CD4-positive, alpha-beta memory T cell (primary cell): Measurements from ENCODE around the gene CCL17. TPM values are rescaled to one million over a fixed set of nuclear protein-coding genes. Genes with fewer than 3 reads are reported as not detected.

Experiments used
- CTCF ChIA-PET: fragments of 350-600 bp; sonication (Branson Sonifier 250); formaldehyde crosslinking; loops from one replicate; lab custom pipeline; 2021; ENCODE audit warnings: inconsistent platforms; ENCODE audit not compliant: partially characterized antibody; lab: Charles Lee
- POLR2A ChIA-PET: fragments of 350-600 bp; sonication (Branson Sonifier 250); formaldehyde crosslinking; loops from one replicate; lab custom pipeline; 2021; ENCODE audit not compliant: partially characterized antibody; lab: Charles Lee
- DNase-seq, 5 donors: peaks; one replicate each; pipeline versions ENCODE4 v3.0.0 to v3.0.0-alpha.2; 2020 to 2022; ENCODE audit warnings: mixed read lengths in 1 of 5
- H3K27ac ChIP-seq: one replicate; pipeline ENCODE4 v1.7.0; 2013; ENCODE audit warnings: low read depth, low read length
- H3K27me3 ChIP-seq: 2 replicates; pipeline ENCODE4 v1.7.0; 2013; ENCODE audit warnings: mild to moderate bottlenecking, low read length, moderate library complexity; ENCODE audit not compliant: insufficient read depth
- H3K36me3 ChIP-seq: 2 replicates; pipeline ENCODE4 v1.7.0; 2013; ENCODE audit warnings: mild to moderate bottlenecking, low read length, moderate library complexity; ENCODE audit not compliant: insufficient read depth
- H3K4me1 ChIP-seq: 2 replicates; pipeline ENCODE4 v1.7.0; 2013; ENCODE audit warnings: mild to moderate bottlenecking, low read length, moderate library complexity; ENCODE audit not compliant: insufficient read depth
- H3K4me3 ChIP-seq, 2 donors: one replicate each; pipeline ENCODE4 v1.7.0; 2013; ENCODE audit warnings: low read length in 2 of 2, mild to moderate bottlenecking in 1 of 2
- H3K9me3 ChIP-seq, 2 donors: one replicate each; pipeline ENCODE4 v1.7.0; 2013; ENCODE audit warnings: low read length in 2 of 2, control low read depth in 1 of 2; ENCODE audit not compliant: control insufficient read depth in 1 of 2
- H3K27ac Mint-ChIP-seq, 7 donors: one replicate each; pipeline ENCODE4 v1.8.0; 2020 to 2021; ENCODE audit warnings: mixed read lengths in 7 of 7, mild to moderate bottlenecking in 6 of 7, inconsistent platforms in 3 of 7, moderate library complexity in 3 of 7
- H3K27me3 Mint-ChIP-seq, 2 donors: one replicate each; pipeline ENCODE4 v1.8.0; 2020 to 2021; ENCODE audit warnings: mixed read lengths in 2 of 2
- H3K36me3 Mint-ChIP-seq, 2 donors: one replicate each; pipeline ENCODE4 v1.8.0; 2020 to 2021; ENCODE audit warnings: mixed read lengths in 2 of 2, inconsistent platforms in 1 of 2, mild to moderate bottlenecking in 1 of 2
- H3K4me1 Mint-ChIP-seq, 4 donors: one replicate each; pipeline ENCODE4 v1.8.0; 2020 to 2021; ENCODE audit warnings: mixed read lengths in 4 of 4, mild to moderate bottlenecking in 1 of 4
- H3K4me3 Mint-ChIP-seq, 8 donors: one replicate each; pipeline ENCODE4 v1.8.0; 2020 to 2021; ENCODE audit warnings: mixed read lengths in 8 of 8, mild to moderate bottlenecking in 7 of 8, moderate library complexity in 6 of 8, inconsistent platforms in 3 of 8
- H3K9me3 Mint-ChIP-seq, 8 donors: one replicate each; pipeline ENCODE4 v1.8.0; 2020 to 2021; ENCODE audit warnings: mixed read lengths in 8 of 8, mild to moderate bottlenecking in 5 of 8, inconsistent platforms in 3 of 8, moderate library complexity in 1 of 8
- intact Hi-C: fragments of 100-400 bp; cut with micrococcal nuclease; formaldehyde crosslinking; loops from one replicate; pipeline ENCODE4 v1.15.1; 2023
- polyA plus RNA-seq, 2 donors: library from polyadenylated mRNA; unstranded; fragments of 300-500 nt; fragmentation: Illumina TruSeq; gene quantifications; one replicate each; pipeline ENCODE4 v1.2.3, GENCODE V29; 2021
- total RNA-seq, 2 experiments: library from RNA; stranded (reverse); gene quantifications; one replicate each; pipeline ENCODE4 v1.2.3, GENCODE V29; 2021

Gene CCL17
- total and polyA plus RNA-seq, 4 experiments from 2014 or later, result not detected

DNA sequence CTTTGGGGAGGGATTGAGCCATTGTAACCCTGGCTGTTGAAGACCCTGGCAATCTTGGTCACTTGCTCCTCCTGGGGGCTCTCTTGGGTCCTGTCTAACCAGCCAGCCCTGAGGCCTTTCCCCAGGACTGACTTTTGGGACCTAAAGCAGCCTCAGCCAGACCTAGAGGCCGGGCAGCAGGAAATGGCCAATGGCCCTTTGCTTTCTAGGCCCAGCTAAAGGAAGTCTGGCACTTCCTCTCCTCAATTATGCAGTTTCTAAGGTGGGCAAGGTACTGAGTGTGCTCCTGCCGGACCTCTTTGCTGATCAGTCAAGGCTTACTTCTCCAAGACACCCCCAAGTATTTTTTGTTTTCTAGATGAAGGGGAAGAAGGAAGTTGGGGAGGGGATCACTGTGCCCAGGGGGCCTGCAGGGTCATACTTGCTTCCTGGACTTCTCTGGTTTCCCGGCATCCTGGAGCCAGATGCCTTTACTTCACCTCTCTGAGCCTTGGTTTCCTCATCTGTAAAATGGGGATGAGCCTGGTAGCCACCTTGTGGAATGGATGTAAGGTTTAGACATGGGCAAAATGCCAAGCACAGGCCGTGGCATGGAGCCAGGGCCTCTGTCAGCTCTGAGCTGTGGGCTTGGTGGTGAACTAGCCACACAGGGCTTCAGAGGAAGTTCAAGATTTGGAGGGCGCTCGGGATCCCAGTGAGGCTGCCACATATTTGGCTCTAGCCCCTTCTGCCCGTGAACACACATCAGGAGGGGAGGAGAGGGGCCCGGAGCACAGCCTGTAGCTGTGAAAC lies 23.7 kb upstream of the CCL17 start:
- H3K27ac Mint-ChIP-seq, result peak overlapping the region in 1 of 7 donors; percentile 19
- H3K9me3 Mint-ChIP-seq, result peaks cover 0 to 2% (median 0%) of the 10 kb centered on the region in 8 donors
- CTCF ChIA-PET, result no interaction called here

DNA sequence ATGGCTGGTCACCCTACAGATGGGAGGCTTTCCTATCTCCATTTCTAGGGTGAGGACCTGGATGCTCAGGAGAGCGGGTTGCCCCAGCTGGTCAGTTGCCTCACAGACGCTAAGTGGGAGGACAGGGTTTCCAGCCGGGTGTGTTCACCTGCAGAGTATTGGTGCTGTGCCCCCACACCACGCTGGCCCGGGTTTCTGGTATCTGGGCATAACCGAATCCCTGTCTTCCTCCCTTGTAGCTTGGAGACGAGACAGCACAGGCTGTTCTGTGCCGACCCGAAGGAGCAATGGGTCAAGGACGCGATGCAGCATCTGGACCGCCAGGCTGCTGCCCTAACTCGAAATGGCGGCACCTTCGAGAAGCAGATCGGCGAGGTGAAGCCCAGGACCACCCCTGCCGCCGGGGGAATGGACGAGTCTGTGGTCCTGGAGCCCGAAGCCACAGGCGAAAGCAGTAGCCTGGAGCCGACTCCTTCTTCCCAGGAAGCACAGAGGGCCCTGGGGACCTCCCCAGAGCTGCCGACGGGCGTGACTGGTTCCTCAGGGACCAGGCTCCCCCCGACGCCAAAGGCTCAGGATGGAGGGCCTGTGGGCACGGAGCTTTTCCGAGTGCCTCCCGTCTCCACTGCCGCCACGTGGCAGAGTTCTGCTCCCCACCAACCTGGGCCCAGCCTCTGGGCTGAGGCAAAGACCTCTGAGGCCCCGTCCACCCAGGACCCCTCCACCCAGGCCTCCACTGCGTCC lies 22.6 kb upstream of the CCL17 start:
- Mint-ChIP-seq H3K27me3 (no peaks in the 10 kb centered on the region), H3K4me1 (peaks cover 0 to 6% (median 2%) of the 10 kb centered on the region in 4 donors), H3K9me3 (peaks cover 0 to 2% (median 0%) of the 10 kb centered on the region in 8 donors), H3K4me3 (no peak overlapping the region), H3K27ac (no peak overlapping the region), H3K36me3 (no peaks in the 10 kb centered on the region)
- POLR2A ChIA-PET, result no interaction called here
- intact Hi-C loops, result no loop called here
- no peak overlapping the region for H3K27ac ChIP-seq
- H3K4me3 ChIP-seq, result no peak overlapping the region
- no peaks in the 10 kb centered on the region for H3K36me3 ChIP-seq
- DNase-seq, result no peak
- CTCF ChIA-PET, result no interaction called here
- no peaks in the 10 kb centered on the region for H3K4me1 ChIP-seq
- no peaks in the 10 kb centered on the region for H3K9me3 ChIP-seq
- no peaks in the 10 kb centered on the region for H3K27me3 ChIP-seq

More for the DNA sequence above, 23.7 kb upstream of the CCL17 start:
- intact Hi-C loops, result no loop called here
- POLR2A ChIA-PET, result no interaction called here
- no peaks in the 10 kb centered on the region for H3K27me3 Mint-ChIP-seq
- Histone ChIP-seq H3K4me3 (no peak overlapping the region), H3K4me1 (no peaks in the 10 kb centered on the region), H3K27me3 (no peaks in the 10 kb centered on the region), H3K36me3 (no peaks in the 10 kb centered on the region), H3K27ac (no peak overlapping the region), H3K9me3 (no peaks in the 10 kb centered on the region)
- DNase-seq, result peak in 3 of 5 donors; percentile 3 to 6 (median 6)
- no peak overlapping the region for H3K4me3 Mint-ChIP-seq
- no peaks in the 10 kb centered on the region for H3K36me3 Mint-ChIP-seq
- H3K4me1 Mint-ChIP-seq, result peaks cover 0 to 6% (median 2%) of the 10 kb centered on the region in 4 donors

DNA sequence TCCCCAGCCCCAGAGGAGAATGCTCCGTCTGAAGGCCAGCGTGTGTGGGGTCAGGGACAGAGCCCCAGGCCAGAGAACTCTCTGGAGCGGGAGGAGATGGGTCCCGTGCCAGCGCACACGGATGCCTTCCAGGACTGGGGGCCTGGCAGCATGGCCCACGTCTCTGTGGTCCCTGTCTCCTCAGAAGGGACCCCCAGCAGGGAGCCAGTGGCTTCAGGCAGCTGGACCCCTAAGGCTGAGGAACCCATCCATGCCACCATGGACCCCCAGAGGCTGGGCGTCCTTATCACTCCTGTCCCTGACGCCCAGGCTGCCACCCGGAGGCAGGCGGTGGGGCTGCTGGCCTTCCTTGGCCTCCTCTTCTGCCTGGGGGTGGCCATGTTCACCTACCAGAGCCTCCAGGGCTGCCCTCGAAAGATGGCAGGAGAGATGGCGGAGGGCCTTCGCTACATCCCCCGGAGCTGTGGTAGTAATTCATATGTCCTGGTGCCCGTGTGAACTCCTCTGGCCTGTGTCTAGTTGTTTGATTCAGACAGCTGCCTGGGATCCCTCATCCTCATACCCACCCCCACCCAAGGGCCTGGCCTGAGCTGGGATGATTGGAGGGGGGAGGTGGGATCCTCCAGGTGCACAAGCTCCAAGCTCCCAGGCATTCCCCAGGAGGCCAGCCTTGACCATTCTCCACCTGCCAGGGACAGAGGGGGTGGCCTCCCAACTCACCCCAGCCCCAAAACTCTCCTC lies 21.9 kb upstream of the CCL17 start:
- Mint-ChIP-seq H3K36me3 (no peaks in the 10 kb centered on the region), H3K4me3 (no peak overlapping the region), H3K27ac (no peak overlapping the region), H3K27me3 (no peaks in the 10 kb centered on the region), H3K4me1 (peaks cover 0 to 6% (median 0%) of the 10 kb centered on the region in 4 donors), H3K9me3 (peaks cover 0 to 2% (median 0%) of the 10 kb centered on the region in 8 donors)
- H3K4me3 ChIP-seq, result no peak overlapping the region
- H3K4me1 ChIP-seq, result no peaks in the 10 kb centered on the region
- no peaks in the 10 kb centered on the region for H3K27me3 ChIP-seq
- ChIA-PET POLR2A (no interaction called here), CTCF (interaction anchor here (0.6 kb wide), 1 partner anchor 9 kb away, joined by 3 read pairs; no protein-coding TSS in a partner anchor)
- H3K9me3 ChIP-seq, result no peaks in the 10 kb centered on the region
- no peak for DNase-seq
- intact Hi-C loops, result no loop called here
- no peak overlapping the region for H3K27ac ChIP-seq
- H3K36me3 ChIP-seq, result no peaks in the 10 kb centered on the region

DNA sequence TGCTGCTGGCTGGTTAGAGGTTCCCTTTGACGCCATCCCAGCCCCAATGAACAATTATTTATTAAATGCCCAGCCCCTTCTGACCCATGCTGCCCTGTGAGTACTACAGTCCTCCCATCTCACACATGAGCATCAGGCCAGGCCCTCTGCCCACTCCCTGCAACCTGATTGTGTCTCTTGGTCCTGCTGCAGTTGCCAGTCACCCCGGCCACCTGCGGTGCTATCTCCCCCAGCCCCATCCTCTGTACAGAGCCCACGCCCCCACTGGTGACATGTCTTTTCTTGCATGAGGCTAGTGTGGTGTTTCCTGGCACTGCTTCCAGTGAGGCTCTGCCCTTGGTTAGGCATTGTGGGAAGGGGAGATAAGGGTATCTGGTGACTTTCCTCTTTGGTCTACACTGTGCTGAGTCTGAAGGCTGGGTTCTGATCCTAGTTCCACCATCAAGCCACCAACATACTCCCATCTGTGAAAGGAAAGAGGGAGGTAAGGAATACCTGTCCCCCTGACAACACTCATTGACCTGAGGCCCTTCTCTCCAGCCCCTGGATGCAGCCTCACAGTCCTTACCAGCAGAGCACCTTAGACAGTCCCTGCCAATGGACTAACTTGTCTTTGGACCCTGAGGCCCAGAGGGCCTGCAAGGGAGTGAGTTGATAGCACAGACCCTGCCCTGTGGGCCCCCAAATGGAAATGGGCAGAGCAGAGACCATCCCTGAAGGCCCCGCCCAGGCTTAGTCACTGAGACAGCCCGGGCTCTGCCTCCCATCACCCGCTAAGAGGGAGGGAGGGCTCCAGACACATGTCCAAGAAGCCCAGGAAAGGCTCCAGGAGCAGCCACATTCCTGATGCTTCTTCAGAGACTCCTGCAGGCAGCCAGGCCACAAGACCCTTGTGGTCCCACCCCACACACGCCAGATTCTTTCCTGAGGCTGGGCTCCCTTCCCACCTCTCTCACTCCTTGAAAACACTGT lies 21.0 kb upstream of the CCL17 start:
- POLR2A ChIA-PET, result no interaction called here
- intact Hi-C loops, result no loop called here

DNA sequence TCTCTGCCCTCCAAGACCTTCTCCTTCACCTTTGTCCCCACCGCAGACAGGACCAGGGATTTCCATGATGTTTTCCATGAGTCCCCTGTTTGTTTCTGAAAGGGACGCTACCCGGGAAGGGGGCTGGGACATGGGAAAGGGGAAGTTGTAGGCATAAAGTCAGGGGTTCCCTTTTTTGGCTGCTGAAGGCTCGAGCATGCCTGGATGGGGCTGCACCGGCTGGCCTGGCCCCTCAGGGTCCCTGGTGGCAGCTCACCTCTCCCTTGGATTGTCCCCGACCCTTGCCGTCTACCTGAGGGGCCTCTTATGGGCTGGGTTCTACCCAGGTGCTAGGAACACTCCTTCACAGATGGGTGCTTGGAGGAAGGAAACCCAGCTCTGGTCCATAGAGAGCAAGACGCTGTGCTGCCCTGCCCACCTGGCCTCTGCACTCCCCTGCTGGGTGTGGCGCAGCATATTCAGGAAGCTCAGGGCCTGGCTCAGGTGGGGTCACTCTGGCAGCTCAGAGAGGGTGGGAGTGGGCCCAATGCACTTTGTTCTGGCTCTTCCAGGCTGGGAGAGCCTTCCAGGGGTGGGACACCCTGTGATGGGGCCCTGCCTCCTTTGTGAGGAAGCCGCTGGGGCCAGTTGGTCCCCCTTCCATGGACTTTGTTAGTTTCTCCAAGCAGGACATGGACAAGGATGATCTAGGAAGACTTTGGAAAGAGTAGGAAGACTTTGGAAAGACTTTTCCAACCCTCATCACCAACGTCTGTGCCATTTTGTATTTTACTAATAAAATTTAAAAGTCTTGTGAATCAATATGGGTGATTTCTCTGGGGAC lies 20.1 kb upstream of the CCL17 start:
- ChIA-PET POLR2A (no interaction called here), CTCF (no interaction called here)
- Histone ChIP-seq H3K27me3 (no peaks in the 10 kb centered on the region), H3K36me3 (no peaks in the 10 kb centered on the region), H3K4me3 (no peak overlapping the region), H3K27ac (no peak overlapping the region), H3K4me1 (no peaks in the 10 kb centered on the region), H3K9me3 (no peaks in the 10 kb centered on the region)
- DNase-seq, result no peak
- Mint-ChIP-seq H3K4me1 (peaks cover 0 to 6% (median 0%) of the 10 kb centered on the region in 4 donors), H3K27me3 (peaks cover 0 to 2% of the 10 kb centered on the region in 2 donors), H3K36me3 (no peaks in the 10 kb centered on the region), H3K27ac (no peak overlapping the region), H3K4me3 (no peak overlapping the region), H3K9me3 (no peaks in the 10 kb centered on the region)
- intact Hi-C loops, result no loop called here

More for the DNA sequence above, 21.0 kb upstream of the CCL17 start:
- no peaks in the 10 kb centered on the region for H3K36me3 ChIP-seq
- no peaks in the 10 kb centered on the region for H3K9me3 Mint-ChIP-seq
- H3K27me3 Mint-ChIP-seq, result no peaks in the 10 kb centered on the region
- no peaks in the 10 kb centered on the region for H3K36me3 Mint-ChIP-seq
- no peaks in the 10 kb centered on the region for H3K9me3 ChIP-seq
- H3K27me3 ChIP-seq, result no peaks in the 10 kb centered on the region
- CTCF ChIA-PET, result interaction anchor here (0.6 kb wide), 1 partner anchor 8 kb away, joined by 3 read pairs; no protein-coding TSS in a partner anchor
- H3K4me3 Mint-ChIP-seq, result no peak overlapping the region
- H3K4me1 ChIP-seq, result no peaks in the 10 kb centered on the region
- no peak overlapping the region for H3K27ac Mint-ChIP-seq
- H3K27ac ChIP-seq, result no peak overlapping the region
- H3K4me3 ChIP-seq, result no peak overlapping the region
- DNase-seq, result no peak
- peaks cover 0 to 6% (median 0%) of the 10 kb centered on the region in 4 donors for H3K4me1 Mint-ChIP-seq

DNA sequence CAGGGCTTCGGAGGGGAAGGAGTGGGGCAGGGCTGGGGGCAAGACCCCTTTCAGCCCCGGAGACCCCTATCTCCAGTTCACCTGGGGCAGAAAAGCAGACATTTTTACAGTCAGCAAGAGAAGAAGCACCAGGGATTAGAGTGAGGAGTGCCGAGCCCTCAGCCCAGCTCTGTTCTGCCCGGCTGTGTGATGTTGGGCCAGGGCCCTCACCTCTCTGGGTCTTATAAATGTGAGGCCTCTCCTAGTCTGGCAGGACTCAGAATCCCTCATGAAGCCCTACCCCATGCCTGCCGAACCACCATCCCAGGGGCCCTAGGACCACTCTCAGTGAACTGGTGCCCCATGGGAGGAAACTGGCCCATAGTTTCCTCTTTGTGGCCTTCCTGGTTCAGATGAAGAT lies 19.5 kb upstream of the CCL17 start:
- Histone ChIP-seq H3K27me3 (no peaks in the 10 kb centered on the region), H3K9me3 (no peaks in the 10 kb centered on the region), H3K4me1 (no peaks in the 10 kb centered on the region), H3K4me3 (no peak overlapping the region), H3K27ac (no peak overlapping the region), H3K36me3 (no peaks in the 10 kb centered on the region)
- DNase-seq, result no peak
- POLR2A ChIA-PET, result no interaction called here
- no peak overlapping the region for H3K27ac Mint-ChIP-seq
- H3K27me3 Mint-ChIP-seq, result peaks cover 0 to 2% of the 10 kb centered on the region in 2 donors
- CTCF ChIA-PET, result no interaction called here
- peaks cover 0 to 6% (median 0%) of the 10 kb centered on the region in 4 donors for H3K4me1 Mint-ChIP-seq
- no peaks in the 10 kb centered on the region for H3K36me3 Mint-ChIP-seq
- intact Hi-C loops, result no loop called here
- H3K9me3 Mint-ChIP-seq, result no peaks in the 10 kb centered on the region
- H3K4me3 Mint-ChIP-seq, result no peak overlapping the region
